GM21423 (cell line): ENCODE data around the gene EIF4G3.
"Not testable (repeated sequence)": the region's sequence is repeated elsewhere in the genome, so short reads cannot be mapped to it uniquely, and the experiment has no call there.

Experiments used
- ATAC-seq: cut with Tn5 transposase; IDR thresholded peaks from one replicate; pipeline ENCODE4 v1.9.1; 2021; ENCODE audit warnings: mild to moderate bottlenecking, moderate library complexity; ENCODE audit not compliant: unreplicated experiment

Gene EIF4G3

DNA sequence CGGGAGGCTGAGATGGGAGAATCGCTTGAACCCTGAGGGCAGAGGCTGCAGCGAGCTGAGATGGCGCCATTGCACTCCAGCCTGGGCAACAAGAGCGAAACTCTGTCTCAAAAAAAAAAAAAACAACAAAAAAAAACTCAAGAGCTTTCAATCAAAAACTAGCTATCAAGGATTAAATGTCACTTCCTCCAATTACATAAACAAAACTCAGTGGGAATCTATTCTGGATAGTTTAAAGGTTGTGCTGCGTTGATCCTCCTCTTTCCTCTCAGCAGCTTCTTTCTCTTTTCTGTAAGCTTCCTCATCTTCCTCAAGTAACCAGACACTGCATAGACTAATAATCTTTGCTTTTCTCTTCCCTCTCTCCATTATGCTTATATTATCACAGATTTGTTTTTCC is 20.7 kb downstream of the EIF4G3 start:
- no peak for ATAC-seq

DNA sequence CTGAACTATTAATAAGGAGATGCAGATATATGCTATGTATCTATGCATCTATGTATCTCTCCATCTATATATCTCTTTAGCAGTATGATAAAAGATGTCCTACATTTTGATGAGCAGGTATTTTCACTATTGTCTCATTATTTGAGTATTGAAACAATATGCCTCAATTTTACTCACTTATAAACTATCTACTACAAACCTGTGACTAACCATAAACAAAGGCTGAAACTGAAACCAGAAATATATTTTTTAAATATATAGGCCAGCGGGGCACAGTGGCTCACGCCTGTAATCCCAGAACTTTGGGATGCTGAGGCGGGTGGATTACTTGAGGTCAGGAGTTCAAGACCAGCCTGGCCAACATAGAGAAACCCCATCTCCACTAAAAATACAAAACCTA is 22.0 kb downstream of the EIF4G3 start:
- ATAC-seq, result no peak

GRCh38 chr1:21153388-21153787 is 23.3 kb downstream of the EIF4G3 start:
- no peak for ATAC-seq

DNA sequence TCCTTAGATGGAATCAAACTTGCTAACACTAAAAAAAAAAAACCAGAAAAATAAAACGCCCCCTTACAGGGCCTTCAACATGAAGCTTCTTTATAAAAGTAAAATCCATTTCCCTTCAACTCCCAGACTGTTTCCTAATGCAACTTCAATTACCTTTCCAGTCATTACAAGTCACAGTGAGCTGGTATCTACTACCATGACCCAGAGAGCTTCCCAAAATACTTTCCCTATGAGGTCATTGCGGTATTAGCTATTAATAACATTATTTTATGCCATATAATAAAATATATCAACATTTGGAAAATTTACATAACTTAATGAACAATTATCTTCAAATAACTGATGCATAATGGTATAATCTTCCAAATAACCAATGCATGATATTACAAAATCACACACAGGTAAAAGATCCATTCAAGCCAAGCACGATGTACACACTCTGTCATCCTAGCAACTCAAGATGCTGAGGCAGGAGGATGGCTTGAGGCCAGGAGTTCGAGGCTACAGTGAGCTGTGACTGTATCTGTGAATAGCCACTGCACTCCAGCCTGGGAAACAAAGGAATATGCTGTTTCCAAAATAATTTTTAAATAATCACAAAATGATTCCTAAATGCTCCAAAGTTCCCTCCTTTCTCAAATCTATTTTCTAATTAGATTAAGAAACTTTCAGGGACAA is 24.1 kb downstream of the EIF4G3 start:
- ATAC-seq, result no peak

DNA sequence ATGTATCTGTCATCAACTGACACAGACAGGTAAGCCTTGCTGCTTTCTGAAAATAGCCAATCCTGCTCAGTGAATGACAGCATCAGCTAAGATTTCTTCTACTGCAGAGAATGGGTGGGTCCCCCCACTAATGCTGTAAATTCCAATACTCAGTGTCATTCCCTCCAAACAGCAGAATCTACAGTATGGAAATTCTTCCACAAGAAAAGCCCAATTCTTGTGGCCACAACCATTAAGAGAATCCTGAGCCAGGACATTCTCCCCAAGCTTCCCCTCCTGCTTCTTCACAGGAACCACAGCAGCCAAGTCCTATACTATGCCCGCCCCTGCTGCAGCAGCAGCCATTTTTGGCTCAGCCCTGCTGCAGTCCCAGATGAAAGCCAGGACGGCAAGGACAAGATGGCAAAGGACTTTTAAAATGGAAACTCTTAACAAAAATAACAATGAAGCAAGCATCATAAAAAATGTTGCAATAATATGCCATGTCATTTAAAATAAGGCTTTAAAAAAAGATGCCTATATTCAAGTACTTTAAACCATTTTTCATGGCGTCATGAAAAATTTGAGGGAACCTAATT is 26.8 kb downstream of the EIF4G3 start:
- no peak for ATAC-seq

GRCh38 chr1:21149430-21149854 is 27.3 kb downstream of the EIF4G3 start:
- no peak for ATAC-seq

- ATAC-seq, result no peak
Observed at GRCh38 chr1:21143752-21144151, 32.9 kb downstream of the EIF4G3 start.

GRCh38 chr1:21143138-21143537 is 33.6 kb downstream of the EIF4G3 start:
- no peak for ATAC-seq

DNA sequence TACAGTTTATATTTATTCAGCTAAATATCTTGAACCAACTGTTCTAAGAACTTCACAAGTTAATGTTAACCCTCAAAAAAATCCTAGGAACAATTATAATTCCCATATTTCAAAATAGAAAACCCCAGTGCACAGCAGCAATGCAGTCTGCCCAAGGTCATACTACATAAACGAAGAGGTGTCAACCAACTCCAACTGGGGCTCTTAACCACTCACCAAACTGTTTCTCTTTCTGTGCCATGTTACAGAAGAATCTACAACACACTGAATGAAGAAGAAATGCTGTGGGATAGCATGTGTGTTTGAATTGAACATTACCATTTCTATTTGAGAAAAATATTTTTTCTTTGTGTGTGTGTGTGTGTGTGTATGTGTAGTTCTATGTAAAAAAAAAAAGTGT is 35.7 kb downstream of the EIF4G3 start:
- ATAC-seq, result no peak

DNA sequence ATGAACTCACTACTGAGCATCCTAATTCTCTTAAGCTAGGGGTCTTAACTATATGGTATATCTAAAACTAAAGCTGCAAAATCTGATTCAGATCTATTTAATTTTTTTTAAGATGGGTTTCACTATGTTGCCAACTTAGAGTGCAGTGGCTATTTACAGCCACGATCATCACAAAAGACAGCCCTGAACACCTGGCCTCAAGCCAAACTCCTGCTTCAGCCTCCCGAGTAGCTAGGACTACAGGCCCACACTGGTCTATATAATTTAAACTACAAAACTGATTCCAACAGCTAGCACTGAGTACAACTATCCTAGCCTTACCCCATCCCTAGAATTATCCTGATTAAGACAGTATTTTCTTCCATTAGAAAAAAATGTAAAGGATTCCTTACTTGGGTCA is 37.1 kb downstream of the EIF4G3 start:
- ATAC-seq, result no peak

GRCh38 chr1:21136344-21136743 is 40.4 kb downstream of the EIF4G3 start:
- not testable (repeated sequence) for ATAC-seq

GRCh38 chr1:21131200-21131599 is 45.5 kb downstream of the EIF4G3 start:
- no peak for ATAC-seq

- no peak for ATAC-seq
Observed at GRCh38 chr1:21129407-21129806, 47.3 kb downstream of the EIF4G3 start.

GRCh38 chr1:21126324-21126723 is 50.4 kb downstream of the EIF4G3 start:
- ATAC-seq, result no peak

GRCh38 chr1:21124846-21125245 is 51.9 kb downstream of the EIF4G3 start:
- no peak for ATAC-seq

DNA sequence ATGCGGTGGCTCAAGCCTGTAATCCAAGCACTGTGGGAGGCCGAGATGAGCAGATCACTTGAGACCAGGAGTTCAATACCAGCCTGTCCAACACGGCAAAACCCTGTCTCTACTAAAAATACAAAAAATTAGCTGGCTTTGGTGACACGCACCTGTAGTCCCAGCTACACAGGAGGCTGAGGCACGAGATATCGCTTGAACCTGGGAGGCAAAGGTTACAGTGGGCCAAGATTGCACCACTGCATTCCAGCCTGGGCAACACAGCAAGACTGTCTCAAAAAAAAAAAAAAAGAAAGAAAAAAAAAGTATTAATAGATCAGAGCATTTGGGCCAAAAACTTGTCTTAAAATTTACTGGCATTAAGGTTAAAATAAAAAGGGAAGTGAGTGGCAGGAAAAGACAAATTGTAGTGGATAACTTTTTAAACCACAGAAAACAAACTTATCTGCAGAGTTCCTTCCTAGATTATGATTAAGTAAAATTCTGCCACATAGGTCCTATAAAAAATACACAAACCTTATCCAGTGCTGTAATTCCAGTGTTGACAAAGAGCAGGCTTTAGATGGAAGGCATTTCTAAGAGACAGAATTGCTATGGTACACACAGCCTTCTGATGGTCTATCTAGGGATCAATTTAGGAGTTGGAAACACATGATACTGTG is 53.3 kb downstream of the EIF4G3 start:
- no peak for ATAC-seq

- ATAC-seq, result no peak
Observed at GRCh38 chr1:21121764-21122471, 54.8 kb downstream of the EIF4G3 start.

DNA sequence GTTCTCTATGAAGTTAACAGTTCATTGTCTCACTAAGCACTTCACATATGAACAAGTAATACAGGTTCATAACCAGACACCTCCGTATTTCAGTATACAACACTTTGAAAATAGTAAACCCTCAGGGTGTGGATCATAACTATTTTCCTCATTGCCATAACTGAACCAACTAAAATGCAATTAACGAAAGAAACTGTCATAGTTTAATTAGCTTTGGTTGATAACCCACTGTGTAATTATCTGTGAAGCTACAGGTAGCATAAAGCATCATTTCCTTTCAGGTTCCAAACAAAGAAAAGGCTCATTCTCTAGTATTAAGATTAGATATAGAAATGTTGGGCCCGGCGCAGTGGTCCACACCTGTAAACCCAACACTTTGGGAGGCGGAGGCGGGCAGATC is 58.5 kb downstream of the EIF4G3 start:
- ATAC-seq, result no peak

GRCh38 chr1:21117597-21118001 is 59.1 kb downstream of the EIF4G3 start:
- no peak for ATAC-seq

GRCh38 chr1:21117159-21117558 is 59.5 kb downstream of the EIF4G3 start:
- no peak for ATAC-seq

GRCh38 chr1:21115098-21115760 is 61.5 kb downstream of the EIF4G3 start:
- no peak for ATAC-seq
